H1 (cell line): ENCODE measurements around the gene KLRC2. TPM values are rescaled to one million over a fixed set of nuclear protein-coding genes. Genes with fewer than 3 reads are reported as not detected.
"Not testable (repeated sequence)": the region's sequence is repeated elsewhere in the genome, so short reads cannot be mapped to it uniquely, and the experiment has no call there.

ENCODE experiments used
- CTCF ChIA-PET: fragments of 300-600 bp; sonication (Branson Sonifier 250); formaldehyde crosslinking; loops from one replicate; lab custom pipeline; 2021; ENCODE audit not compliant: partially characterized antibody; lab: Charles Lee
- POLR2A ChIA-PET: fragments of 300-600 bp; sonication (Branson Sonifier 250); formaldehyde crosslinking; loops from one replicate; lab custom pipeline; 2021; ENCODE audit warnings: inconsistent platforms; ENCODE audit not compliant: partially characterized antibody; lab: Charles Lee
- DNase-seq, 2 experiments: peaks; one replicate each; pipeline versions ENCODE4 v3.0.0 to v3.0.0-alpha.2; 2010 to 2022; ENCODE audit warnings: low spot score in 2 of 2, low read depth in 1 of 2, mixed read lengths in 1 of 2
- FAIRE-seq: peaks from 2 replicates; lab custom pipeline; 2011; peaks lifted over from hg19 to GRCh38; lab: Jason Lieb, UNC
- H2AFZ ChIP-seq: 2 replicates; pipeline ENCODE4 v1.8.1; 2012; ENCODE audit warnings: low read length, inconsistent platforms
- H2AK5ac ChIP-seq: 2 replicates; pipeline ENCODE4 v1.6.1; 2013; ENCODE audit warnings: low read depth, low read length
- H2BK120ac ChIP-seq: replicated peaks from 2 replicates; pipeline ENCODE3; 2013; ENCODE audit warnings: low read depth, low read length, inconsistent platforms
- H2BK12ac ChIP-seq: 2 replicates; pipeline ENCODE4 v1.6.1; 2013; ENCODE audit warnings: low read depth, low read length
- H2BK15ac ChIP-seq: 2 replicates; pipeline ENCODE4 v1.6.1; 2013; ENCODE audit warnings: low read length
- H2BK20ac ChIP-seq: 2 replicates; pipeline ENCODE4 v1.6.1; 2013; ENCODE audit warnings: low read length
- H2BK5ac ChIP-seq: 2 replicates; pipeline ENCODE4 v1.6.1; 2013; ENCODE audit warnings: low read depth, low read length
- H3K14ac ChIP-seq: 2 replicates; pipeline ENCODE4 v1.6.1; 2013; ENCODE audit warnings: inconsistent platforms; ENCODE audit not compliant: insufficient read length
- H3K18ac ChIP-seq: 2 replicates; pipeline ENCODE4 v1.6.1; 2013; ENCODE audit warnings: low read length; ENCODE audit errors: extremely low read depth
- H3K23ac ChIP-seq: 2 replicates; pipeline ENCODE4 v1.6.1; 2013; ENCODE audit warnings: inconsistent platforms; ENCODE audit not compliant: insufficient read length
- H3K23me2 ChIP-seq: 2 replicates; pipeline ENCODE4 v1.6.1; 2013; ENCODE audit warnings: low read depth, low read length
- H3K27ac ChIP-seq: 2 replicates; pipeline ENCODE4 v1.6.1; 2011; ENCODE audit warnings: low read depth, low read length, inconsistent platforms
- H3K27me3 ChIP-seq, 4 experiments: replicated peaks in 1 of 4; 1 replicate in 1 of 4; 2 replicates in 3 of 4; pipeline versions ENCODE4 v1.6.1 to v1.8.1; 2011 to 2013; ENCODE audit warnings: low read length in 3 of 4, mild to moderate bottlenecking in 3 of 4, inconsistent platforms in 2 of 4, mixed read lengths in 2 of 4, moderate library complexity in 1 of 4; ENCODE audit not compliant: control insufficient read depth in 3 of 4, insufficient read depth in 3 of 4; ENCODE audit errors: extremely low read depth in 1 of 4
- H3K36me3 ChIP-seq, 4 experiments: 2 replicates each; pipeline versions ENCODE4 v1.6.1 to v1.8.1; 2011 to 2013; ENCODE audit warnings: mild to moderate bottlenecking in 4 of 4, low read length in 3 of 4, moderate library complexity in 2 of 4, control low read depth in 1 of 4, inconsistent platforms in 1 of 4; ENCODE audit not compliant: insufficient read depth in 4 of 4, control insufficient read depth in 2 of 4
- H3K4ac ChIP-seq: replicated peaks from 2 replicates; pipeline ENCODE3; 2013; ENCODE audit warnings: low read length, low read depth, mixed read lengths, inconsistent platforms; ENCODE audit not compliant: insufficient read length
- H3K4me1 ChIP-seq, 4 experiments: replicated peaks in 1 of 4; 1 replicate in 1 of 4; 2 replicates in 3 of 4; pipeline versions ENCODE4 v1.6.1 to v1.8.1; 2011 to 2013; ENCODE audit warnings: low read length in 3 of 4, inconsistent platforms in 2 of 4, mixed read lengths in 1 of 4; ENCODE audit not compliant: insufficient read depth in 4 of 4, control insufficient read depth in 3 of 4
- H3K4me2 ChIP-seq, 2 experiments: 2 replicates each; pipeline versions ENCODE4 v1.6.1 to v1.8.1; 2011 to 2013; ENCODE audit warnings: low read depth in 2 of 2, low read length in 2 of 2, control low read depth in 1 of 2, inconsistent platforms in 1 of 2, mild to moderate bottlenecking in 1 of 2; ENCODE audit not compliant: insufficient read depth in 1 of 2
- H3K4me3 ChIP-seq, 4 experiments: fragments of 200-600, 300-600 bp in 1 of 4; sonication (generic), shearing (Covaris generic), sonication (Bioruptor Twin) in 1 of 4; 2 replicates each; pipeline versions ENCODE4 v1.5.1 to v1.8.1; 2011 to 2016; ENCODE audit warnings: low read length in 4 of 4, low read depth in 3 of 4, control low read depth in 2 of 4, inconsistent platforms in 2 of 4, mild to moderate bottlenecking in 2 of 4, mixed read lengths in 1 of 4, moderate library complexity in 1 of 4; ENCODE audit not compliant: insufficient read depth in 2 of 4; ENCODE audit errors: extremely low read depth in 1 of 4
- H3K56ac ChIP-seq: replicated peaks from 2 replicates; pipeline ENCODE3; 2013; ENCODE audit warnings: low read depth, mild to moderate bottlenecking, mixed read lengths, low read length, inconsistent platforms; ENCODE audit not compliant: insufficient read length
- H3K79me1 ChIP-seq: 2 replicates; pipeline ENCODE4 v1.6.1; 2013; ENCODE audit warnings: low read depth, low read length, control low read depth
- H3K79me2 ChIP-seq, 2 experiments: 2 replicates each; pipeline versions ENCODE4 v1.6.1 to v1.8.1; 2012 to 2013; ENCODE audit warnings: low read length in 2 of 2, mild to moderate bottlenecking in 2 of 2, inconsistent platforms in 1 of 2; ENCODE audit not compliant: insufficient read depth in 2 of 2, control insufficient read depth in 1 of 2
- H3K9ac ChIP-seq, 4 experiments: replicated peaks in 1 of 4; 1 replicate in 1 of 4; 2 replicates in 3 of 4; pipeline versions ENCODE4 v1.6.1 to v1.8.1; 2011 to 2013; ENCODE audit warnings: low read depth in 3 of 4, low read length in 3 of 4, control low read depth in 2 of 4, mild to moderate bottlenecking in 2 of 4, moderate library complexity in 2 of 4, inconsistent platforms in 1 of 4; ENCODE audit errors: extremely low read depth in 1 of 4
- H3K9me3 ChIP-seq, 2 experiments: 2 replicates each; pipeline versions ENCODE4 v1.6.1 to v1.8.1; 2012 to 2013; ENCODE audit warnings: mild to moderate bottlenecking in 2 of 2, moderate library complexity in 2 of 2, control low read depth in 1 of 2, inconsistent platforms in 1 of 2, low read depth in 1 of 2, low read length in 1 of 2, mixed read lengths in 1 of 2; ENCODE audit not compliant: insufficient read depth in 2 of 2
- H4K20me1 ChIP-seq, 2 experiments: replicated peaks in 1 of 2; 2 replicates each; pipeline versions ENCODE3 to v1.8.1; 2011 to 2013; ENCODE audit warnings: inconsistent platforms in 2 of 2, low read length in 2 of 2, mild to moderate bottlenecking in 1 of 2; ENCODE audit not compliant: insufficient read depth in 2 of 2, control insufficient read depth in 1 of 2
- H4K5ac ChIP-seq: 2 replicates; pipeline ENCODE4 v1.6.1; 2013; ENCODE audit warnings: low read length, low read depth, mixed read lengths, inconsistent platforms; ENCODE audit not compliant: insufficient read length
- H4K8ac ChIP-seq: 2 replicates; pipeline ENCODE4 v1.8.0; 2013; ENCODE audit warnings: mild to moderate bottlenecking, moderate library complexity, low read length, inconsistent platforms; ENCODE audit not compliant: insufficient read depth; ENCODE audit errors: extremely low read depth
- H4K91ac ChIP-seq: replicated peaks from 2 replicates; pipeline ENCODE3; 2013; ENCODE audit warnings: low read length, mixed read lengths, inconsistent platforms; ENCODE audit not compliant: insufficient read length
- WGBS, 2 experiments: shearing (Covaris generic) in 1 of 2; methylation state at CpG; one replicate each; pipeline versions ENCODE4 v1.1.6 to v1.1.7; 2013 to 2015; ENCODE audit warnings: low lambda C conversion rate in 2 of 2, mixed read lengths in 2 of 2, inconsistent platforms in 1 of 2, low coverage in 1 of 2, missing lambda C conversion rate in 1 of 2; ENCODE audit not compliant: insufficient replicate concordance in 2 of 2, insufficient coverage in 1 of 2, insufficient read length in 1 of 2; ENCODE audit errors: extremely low coverage in 1 of 2, missing lambda C conversion rate in 1 of 2; 5-methylcytosine and 5-hydroxymethylcytosine counted together
- polyA plus RNA-seq, 7 experiments: library from polyadenylated mRNA; depleted of rRNA in 3 of 7; stranded (reverse) in 5 of 7; unstranded in 2 of 7; fragments of >200 nt in 5 of 7; fragments of 200-250 nt in 2 of 7; gene quantifications; 1 replicate in 5 of 7; 2 replicates in 1 of 7; 4 replicates in 1 of 7; pipeline versions ENCODE4 v1.2.1 to v1.2.3, GENCODE V29; 2011 to 2013; ENCODE audit warnings: missing spikeins in 2 of 7, mixed read lengths in 2 of 7
- total RNA-seq: library from RNA; stranded (reverse); fragmentation: NEBNext Ultra II Directional; extraction: Animal tissue kit (Norgen Biotek cat#: 25700); gene quantifications from 2 replicates; pipeline ENCODE4 v1.2.1, GENCODE V29; 2021

KLRC2 gene
- total and polyA plus RNA-seq, 2 of the 8 experiments (the other 6 are each of a cell fraction or from before 2014, with no cell fraction given), result not detected

- H3K23me2 ChIP-seq, H3K4ac ChIP-seq, H3K14ac ChIP-seq, H2AK5ac ChIP-seq, H3K56ac ChIP-seq, H3K79me2 ChIP-seq, H3K36me3 ChIP-seq, H2BK12ac ChIP-seq, POLR2A ChIA-PET, H3K4me3 ChIP-seq, H3K4me2 ChIP-seq, H4K91ac ChIP-seq, H2BK5ac ChIP-seq, H3K79me1 ChIP-seq, H2BK20ac ChIP-seq, FAIRE-seq, H3K9me3 ChIP-seq, H3K18ac ChIP-seq, H3K4me1 ChIP-seq, H2AFZ ChIP-seq, DNase-seq, H2BK120ac ChIP-seq, H4K20me1 ChIP-seq, H3K27me3 ChIP-seq, H4K8ac ChIP-seq, H3K27ac ChIP-seq, CTCF ChIA-PET, H2BK15ac ChIP-seq, H4K5ac ChIP-seq, H3K23ac ChIP-seq: not testable (repeated sequence)
- H3K9ac ChIP-seq, result peak within 1 kb of the TSS in 1 of 4 experiments; percentile 8; a peak in 1 of 7 replicates
- WGBS, 2 experiments, result 95% methylated on average over 1 of the region's 1 CpG; no CpG with 5 or more reads in 1 of the 2 experiments
These were observed 15.5 kb downstream of the KLRC2 start, which contains the start of gene KLRC3 for GRCh38 chr12:10420334-10420733. TSS of gene KLRC3 (minus strand) at chr12:10420595. CDS start at chr12:10420550, 45 bp downstream.
